GM21717 (cell line): ENCODE measurements around the gene TMEM191C.
A peak's percentile ranks its signal among the peaks of the same experiment; 100 is the strongest.
"Not testable (repeated sequence)": the region's sequence is repeated elsewhere in the genome, so short reads cannot be mapped to it uniquely, and the experiment has no call there.

Experiments used
- ATAC-seq: cut with Tn5 transposase; IDR thresholded peaks from one replicate; pipeline ENCODE4 v1.9.1; 2021; ENCODE audit warnings: mild to moderate bottlenecking, moderate library complexity; ENCODE audit not compliant: unreplicated experiment

The TMEM191C gene

DNA sequence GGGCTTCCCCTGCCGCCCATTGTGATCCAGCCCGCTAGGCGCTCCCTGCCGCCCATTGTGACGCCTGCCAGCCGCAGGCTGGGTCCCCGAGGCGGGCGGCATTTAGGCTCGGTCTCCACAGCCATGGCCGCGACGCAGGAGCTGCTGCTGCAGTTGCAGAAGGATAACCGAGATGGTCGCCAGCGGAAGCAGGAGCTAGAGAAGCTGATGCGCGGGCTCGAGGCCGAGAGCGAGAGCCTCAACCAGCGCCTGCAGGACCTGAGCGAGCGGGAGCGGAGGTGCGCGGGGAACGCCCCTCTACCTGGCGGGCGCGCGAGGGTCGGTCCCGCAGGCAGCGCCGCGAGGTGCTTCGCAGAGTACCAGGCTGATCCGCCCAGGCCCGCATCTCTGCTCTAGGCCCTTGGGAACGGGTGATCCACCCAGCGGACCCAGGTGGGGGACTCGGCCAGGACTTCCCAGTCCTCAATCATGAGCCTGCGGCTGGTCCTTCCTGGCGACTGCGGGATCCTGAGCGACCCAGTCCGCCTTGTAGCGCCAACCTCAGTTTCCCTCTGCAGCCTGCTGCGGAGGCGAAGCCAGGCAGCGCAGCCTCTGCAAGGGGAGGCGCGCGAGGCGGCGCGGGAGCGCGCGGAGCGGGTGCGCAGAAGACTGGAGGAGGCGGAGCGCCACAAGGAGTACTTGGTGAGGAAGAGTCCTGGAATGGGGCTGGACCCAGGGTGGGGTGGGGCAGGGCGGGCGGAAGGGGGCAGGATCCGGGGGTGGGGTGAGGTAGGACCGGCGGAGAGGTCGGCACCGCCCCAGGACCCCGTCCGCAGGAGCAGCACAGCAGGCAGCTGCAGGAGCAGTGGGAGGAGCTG, at the start of gene TMEM191C:
TSS of gene TMEM191C (plus strand) at position 51 of the 857 bp plus-strand sequence. CDS start at position 124, 73 bp downstream.
- ATAC-seq, result peak; percentile 31

DNA sequence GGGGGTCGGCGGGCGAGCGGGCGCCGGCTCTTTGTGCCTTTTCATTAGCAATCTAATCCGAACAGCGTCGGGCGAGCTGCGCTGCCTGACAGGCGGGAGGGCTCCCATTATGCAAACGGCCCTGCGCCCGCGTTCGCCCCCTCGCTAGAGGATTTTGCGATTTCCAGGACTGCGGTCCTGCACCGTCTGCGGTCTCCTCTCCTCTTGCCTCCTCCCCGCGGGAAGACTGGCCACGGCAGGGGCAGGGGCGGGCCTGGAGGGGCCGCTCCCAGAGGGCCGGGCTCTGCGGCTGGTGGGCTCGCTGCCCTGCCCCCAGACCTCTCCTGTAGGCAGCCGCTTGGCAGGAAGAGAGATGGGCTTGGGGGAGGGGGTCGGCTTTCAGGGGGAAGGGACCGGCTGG, 49.3 kb upstream of the TMEM191C start:
- ATAC-seq, result peak; percentile 28

DNA sequence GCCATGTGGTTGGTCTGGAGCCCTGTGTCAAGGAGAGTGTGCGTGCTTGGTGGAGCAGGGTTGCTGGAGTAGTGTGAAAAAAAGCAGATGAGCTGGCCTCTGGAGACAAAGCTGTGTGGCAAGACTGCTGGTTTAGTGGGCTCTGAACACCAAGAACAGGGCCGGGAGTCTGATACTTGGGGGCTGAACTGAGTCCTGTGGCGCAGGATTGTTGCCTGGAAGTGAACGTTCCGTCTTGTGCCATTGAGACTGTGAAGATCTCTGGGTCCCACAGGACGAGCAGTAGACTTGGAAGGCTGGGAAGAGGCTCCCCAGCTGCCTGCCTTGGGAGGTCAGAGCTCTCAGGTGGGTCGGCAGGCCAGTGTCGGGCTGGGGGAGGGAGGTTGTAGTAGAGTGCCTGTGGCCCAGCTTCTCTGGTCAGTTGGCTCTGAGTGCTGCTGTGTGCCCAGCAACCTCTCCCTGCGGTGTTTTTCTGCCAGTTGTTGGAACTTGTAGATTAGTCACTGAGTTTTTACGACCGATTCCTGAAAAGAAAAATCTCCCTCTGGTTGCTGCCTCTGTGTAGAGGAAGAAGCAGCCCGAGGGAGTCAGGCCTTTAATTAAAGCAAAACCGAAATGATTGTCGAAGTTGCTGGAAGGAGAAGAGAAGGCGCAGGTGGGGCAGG, 48.1 kb upstream of the TMEM191C start:
- not testable (repeated sequence) for ATAC-seq

- not testable (repeated sequence) for ATAC-seq
These were observed 46.9 kb upstream of the TMEM191C start for GRCh38 chr22:21420180-21420763.

- not testable (repeated sequence) for ATAC-seq
These were observed 43.0 kb upstream of the TMEM191C start for GRCh38 chr22:21424084-21424709.

GRCh38 chr22:21434378-21435233, 32.6 kb upstream of the TMEM191C start:
- not testable (repeated sequence) for ATAC-seq

DNA sequence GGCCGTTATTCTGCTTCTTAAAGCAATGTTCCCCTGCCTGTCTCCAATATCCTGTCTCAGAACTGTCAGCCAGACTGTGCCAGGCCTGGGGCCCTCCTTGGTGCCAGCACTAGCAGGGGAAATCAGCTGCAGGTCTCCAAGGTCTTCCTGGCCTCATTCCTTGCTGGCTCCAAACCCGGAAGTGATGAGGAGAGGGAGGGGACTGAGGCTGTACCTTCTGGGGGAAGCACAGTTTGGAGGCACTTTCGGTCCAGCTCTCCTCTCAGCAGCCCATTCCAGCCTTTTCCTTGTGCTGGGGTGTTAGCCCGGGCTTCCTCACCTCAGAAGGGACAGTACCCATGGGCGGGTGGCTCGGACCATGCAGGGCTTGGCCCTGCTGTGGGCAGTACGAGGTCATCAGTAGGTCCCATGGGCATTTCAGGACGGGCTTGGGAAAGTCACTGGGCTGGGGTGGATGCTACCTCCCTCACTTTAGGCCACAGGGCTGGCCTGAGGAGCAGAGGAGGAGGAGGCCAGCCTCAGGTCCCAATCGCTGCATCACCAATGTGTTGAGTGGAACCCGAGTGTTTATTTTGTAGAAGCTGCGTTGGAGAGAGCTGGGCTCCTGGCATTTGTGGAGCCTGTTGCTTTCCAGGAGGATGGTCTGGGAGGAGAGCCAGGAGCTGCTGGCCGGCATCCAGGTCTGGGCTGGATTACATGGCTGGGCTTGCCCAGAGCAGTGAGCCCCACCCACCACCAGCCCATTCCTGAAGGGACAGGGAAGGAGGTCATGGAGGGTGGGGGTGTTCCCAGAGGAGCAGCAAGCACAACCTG, 31.0 kb upstream of the TMEM191C start:
- ATAC-seq, result not testable (repeated sequence)

GRCh38 chr22:21438013-21438412, 29.2 kb upstream of the TMEM191C start:
- ATAC-seq, result not testable (repeated sequence)

- ATAC-seq, result not testable (repeated sequence)
These were observed 27.1 kb upstream of the TMEM191C start for GRCh38 chr22:21440018-21440636.

GRCh38 chr22:21440676-21441075, 26.5 kb upstream of the TMEM191C start:
- not testable (repeated sequence) for ATAC-seq

- not testable (repeated sequence) for ATAC-seq
These were observed 26.0 kb upstream of the TMEM191C start for GRCh38 chr22:21441170-21441569.

DNA sequence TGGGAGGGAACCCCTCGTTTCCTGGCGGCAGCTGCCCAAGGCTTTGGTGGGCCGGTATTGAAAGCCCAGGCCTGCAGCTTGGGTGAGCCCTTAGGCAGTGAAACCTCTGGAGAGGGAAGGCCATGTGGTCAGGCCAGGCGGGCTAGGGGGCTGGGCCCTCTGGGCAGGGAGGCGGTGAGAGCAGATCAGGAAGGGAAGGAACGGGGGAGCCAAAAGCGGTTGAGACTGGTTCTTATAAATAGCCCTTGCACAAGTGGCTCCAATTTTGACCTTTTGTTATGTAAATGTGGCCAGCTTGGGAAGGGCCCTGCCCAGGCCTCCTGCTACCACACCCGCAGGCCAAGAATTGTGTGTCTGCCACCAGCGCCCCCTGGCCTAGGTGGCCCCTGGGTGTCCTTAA, 25.1 kb upstream of the TMEM191C start:
- ATAC-seq, result not testable (repeated sequence)

DNA sequence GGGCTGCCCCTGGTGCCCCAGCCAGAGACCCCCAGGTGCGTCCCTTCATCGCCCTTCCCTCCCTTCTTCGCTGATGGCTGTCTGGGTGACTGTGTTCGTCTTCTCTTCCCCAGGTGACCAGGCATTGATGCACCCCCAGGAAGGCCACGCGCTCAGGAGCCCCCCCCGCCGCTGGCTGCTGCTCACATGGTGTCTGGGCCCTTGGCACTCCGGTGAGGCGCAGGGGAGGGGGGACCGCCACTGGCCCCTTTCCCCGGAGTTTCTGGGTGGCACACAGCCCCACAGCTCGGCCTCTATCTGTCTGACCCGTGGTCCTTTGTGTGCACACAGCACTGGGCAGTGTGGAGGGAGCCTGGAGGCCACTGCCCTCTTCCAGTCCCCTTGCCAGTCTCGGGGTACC, 24.5 kb upstream of the TMEM191C start:
- not testable (repeated sequence) for ATAC-seq

GRCh38 chr22:21443057-21443734, 24.0 kb upstream of the TMEM191C start:
- ATAC-seq, result no peak

DNA sequence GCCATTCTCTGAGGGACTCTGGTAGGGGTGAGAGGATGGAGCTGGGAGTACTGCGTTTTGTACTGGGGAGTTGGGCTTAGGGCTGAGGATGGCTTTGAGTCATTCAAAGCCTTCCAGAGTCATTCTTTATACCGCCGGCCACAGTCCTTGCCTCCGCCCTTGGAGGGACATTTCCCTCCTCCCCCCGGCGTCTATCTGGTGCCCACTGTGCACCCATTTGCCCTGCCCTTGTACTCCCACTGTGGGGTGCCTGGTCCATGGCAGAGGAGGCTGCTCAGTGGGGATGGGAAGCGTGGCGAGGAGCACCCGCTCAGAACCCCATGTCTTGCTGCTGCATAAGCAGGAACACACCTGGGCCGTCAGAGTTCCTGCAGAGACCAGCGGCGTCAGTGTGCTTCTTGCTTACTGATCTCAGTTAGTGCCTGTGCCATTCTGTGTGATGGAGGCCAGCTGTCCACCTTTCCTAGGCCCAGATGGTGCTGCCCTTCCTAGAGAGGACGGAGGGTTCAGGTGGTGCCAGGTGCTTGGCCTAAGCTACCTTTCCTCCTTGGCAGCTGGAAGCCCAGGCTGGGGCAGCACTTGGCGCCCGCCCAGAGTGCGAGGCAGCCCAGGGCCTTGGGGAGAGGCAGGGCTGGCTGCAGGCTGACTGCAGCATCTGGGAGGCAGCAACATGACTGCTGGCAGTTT, 23.3 kb upstream of the TMEM191C start:
- ATAC-seq, result no peak

DNA sequence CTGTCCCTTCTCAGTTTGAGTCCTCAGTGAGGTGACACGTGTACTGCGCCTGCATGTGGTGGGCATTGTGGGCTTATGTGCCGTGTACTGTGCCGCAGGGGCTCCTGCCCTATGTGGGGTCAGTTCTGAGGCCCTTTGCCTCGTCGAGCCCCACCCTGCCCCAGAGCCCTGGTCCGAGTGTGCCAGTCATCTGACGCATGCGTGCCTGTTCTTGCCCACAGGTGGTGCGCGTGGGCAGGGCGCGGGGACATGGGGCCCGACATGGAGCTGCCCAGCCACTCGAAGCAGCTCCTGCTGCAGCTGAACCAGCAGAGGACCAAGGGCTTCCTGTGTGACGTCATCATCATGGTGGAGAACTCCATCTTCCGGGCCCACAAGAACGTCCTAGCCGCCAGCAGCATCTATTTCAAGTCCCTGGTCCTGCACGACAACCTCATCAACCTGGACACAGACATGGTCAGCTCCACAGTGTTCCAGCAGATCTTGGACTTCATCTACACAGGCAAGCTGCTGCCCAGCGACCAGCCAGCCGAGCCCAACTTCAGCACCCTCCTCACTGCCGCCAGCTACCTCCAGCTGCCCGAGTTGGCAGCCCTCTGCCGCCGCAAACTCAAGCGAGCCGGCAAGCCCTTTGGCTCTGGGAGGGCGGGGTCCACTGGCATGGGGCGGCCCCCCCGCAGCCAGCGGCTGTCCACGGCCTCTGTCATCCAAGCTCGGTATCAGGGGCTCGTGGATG, 22.3 kb upstream of the TMEM191C start:
- ATAC-seq, result no peak
